Neutrophil (primary cell): ENCODE results near the gene SUGCT.

Experiments
- H3K27ac ChIP-seq: fragments of 200-600 bp; sonication (generic); 2 replicates; pipeline ENCODE4 v1.5.1; 2016; ENCODE audit warnings: mild to moderate bottlenecking, moderate library complexity
- H3K27me3 ChIP-seq: fragments of 200-600 bp; sonication (generic); 2 replicates; pipeline ENCODE4 v1.6.0; 2016; ENCODE audit warnings: mild to moderate bottlenecking
- H3K36me3 ChIP-seq: fragments of 200-600 bp; sonication (generic); 2 replicates; pipeline ENCODE4 v1.5.1; 2017
- H3K4me1 ChIP-seq, 2 experiments: fragments of 200-600 bp in 1 of 2; sonication (generic) in 1 of 2; 1 replicate in 1 of 2; 2 replicates in 1 of 2; pipeline versions ENCODE4 v1.5.1 to v1.6.1; 2013 to 2016; ENCODE audit warnings: low read depth in 1 of 2, low read length in 1 of 2, mild to moderate bottlenecking in 1 of 2, moderate library complexity in 1 of 2; ENCODE audit not compliant: control insufficient read depth in 1 of 2, insufficient read depth in 1 of 2
- H3K4me3 ChIP-seq, 2 experiments: fragments of 200-600 bp in 1 of 2; sonication (generic) in 1 of 2; 1 replicate in 1 of 2; 2 replicates in 1 of 2; pipeline ENCODE4 v1.5.1; 2013 to 2016; ENCODE audit warnings: low read depth in 1 of 2, low read length in 1 of 2, mild to moderate bottlenecking in 1 of 2, moderate library complexity in 1 of 2
- H3K9me3 ChIP-seq: fragments of 200-600 bp; sonication (generic); 2 replicates; pipeline ENCODE4 v1.5.1; 2016
- TF ChIP-seq, protein P1 (sequence below): fragments of 200-600 bp; sonication (generic); IDR thresholded peaks from 2 replicates; pipeline ENCODE4 v1.5.1; 2016; ENCODE audit warnings: antibody characterized with exemption

Gene SUGCT

DNA sequence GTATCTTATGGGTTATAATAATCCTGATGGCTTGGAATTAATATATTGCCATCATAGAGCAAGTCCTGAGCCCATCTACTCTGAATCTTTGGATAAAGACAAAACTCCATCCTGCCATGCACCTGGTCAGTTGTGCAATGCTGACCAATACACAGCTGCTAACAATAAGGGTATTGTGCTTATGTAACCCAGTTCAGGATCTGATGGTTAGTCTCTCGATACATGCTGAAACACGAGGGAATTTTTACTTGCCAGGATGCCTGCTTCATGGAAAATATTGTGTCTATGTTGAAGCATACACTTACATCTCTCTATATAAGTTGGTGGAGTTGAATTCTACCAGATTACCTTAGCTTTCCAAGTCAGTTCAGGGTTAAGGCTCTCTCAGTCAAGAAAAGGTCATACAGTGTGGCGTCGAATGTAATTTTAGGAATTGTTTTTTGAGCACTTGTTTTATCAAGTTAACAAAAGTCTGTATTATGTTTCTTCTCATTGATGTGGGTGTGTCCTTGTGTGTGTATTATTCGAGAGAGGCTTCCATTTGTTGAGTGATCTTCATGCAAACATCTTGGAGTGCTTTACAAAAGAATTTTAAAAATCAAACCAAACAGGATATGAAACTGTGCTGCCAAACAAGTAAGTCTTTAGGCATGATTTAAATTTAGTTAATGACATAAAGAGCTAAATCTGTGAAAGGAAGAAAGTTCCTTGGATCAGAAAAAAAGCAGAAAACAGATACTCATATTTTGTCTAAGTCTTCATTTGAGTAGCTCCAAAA is 449.1 kb downstream of the SUGCT start:
- Histone ChIP-seq H3K4me3 (no peak overlapping the region), H3K36me3 (no peaks in the 10 kb centered on the region), H3K9me3 (no peaks in the 10 kb centered on the region), H3K27ac (no peak overlapping the region), H3K27me3 (no peaks in the 10 kb centered on the region), H3K4me1 (peaks cover 39% of the 10 kb centered on the region in 2 experiments)
- TF ChIP-seq, protein P1, sequence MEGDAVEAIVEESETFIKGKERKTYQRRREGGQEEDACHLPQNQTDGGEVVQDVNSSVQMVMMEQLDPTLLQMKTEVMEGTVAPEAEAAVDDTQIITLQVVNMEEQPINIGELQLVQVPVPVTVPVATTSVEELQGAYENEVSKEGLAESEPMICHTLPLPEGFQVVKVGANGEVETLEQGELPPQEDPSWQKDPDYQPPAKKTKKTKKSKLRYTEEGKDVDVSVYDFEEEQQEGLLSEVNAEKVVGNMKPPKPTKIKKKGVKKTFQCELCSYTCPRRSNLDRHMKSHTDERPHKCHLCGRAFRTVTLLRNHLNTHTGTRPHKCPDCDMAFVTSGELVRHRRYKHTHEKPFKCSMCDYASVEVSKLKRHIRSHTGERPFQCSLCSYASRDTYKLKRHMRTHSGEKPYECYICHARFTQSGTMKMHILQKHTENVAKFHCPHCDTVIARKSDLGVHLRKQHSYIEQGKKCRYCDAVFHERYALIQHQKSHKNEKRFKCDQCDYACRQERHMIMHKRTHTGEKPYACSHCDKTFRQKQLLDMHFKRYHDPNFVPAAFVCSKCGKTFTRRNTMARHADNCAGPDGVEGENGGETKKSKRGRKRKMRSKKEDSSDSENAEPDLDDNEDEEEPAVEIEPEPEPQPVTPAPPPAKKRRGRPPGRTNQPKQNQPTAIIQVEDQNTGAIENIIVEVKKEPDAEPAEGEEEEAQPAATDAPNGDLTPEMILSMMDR: no peak

DNA sequence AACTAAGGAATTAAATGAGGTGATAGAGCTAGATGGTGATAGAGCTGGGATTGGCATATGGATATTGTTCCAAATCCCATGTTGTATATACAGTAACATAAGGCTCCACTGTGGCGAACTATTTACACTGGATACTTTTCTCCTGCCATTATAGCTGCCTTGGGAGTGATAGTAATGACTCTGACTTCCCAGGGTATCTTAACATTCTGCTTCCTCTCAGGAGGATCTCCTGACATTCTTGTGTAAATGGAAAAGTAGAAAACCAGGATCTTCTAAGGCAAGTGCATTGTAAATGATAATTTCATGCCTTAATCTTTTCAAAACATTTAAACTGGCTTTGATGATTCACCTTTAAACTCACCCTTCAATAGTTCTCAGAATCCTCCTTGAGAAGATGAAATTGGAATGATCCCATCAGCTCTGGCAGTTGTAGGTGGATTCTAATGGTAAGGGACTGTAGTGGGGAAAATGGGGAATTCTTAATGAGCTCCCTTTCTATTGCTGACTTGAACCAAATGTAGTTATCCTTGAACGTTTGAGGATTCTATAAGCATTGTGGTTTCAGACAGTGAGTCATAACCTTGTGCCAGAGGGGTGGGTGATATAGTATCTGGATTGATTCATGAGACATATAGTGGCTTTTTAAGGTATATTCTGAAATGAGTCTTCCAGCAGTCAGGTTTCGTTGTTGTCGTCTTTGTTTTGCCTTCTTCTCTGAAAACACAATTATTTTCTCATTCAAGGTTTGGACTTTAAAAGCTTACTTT is 450.0 kb downstream of the SUGCT start:
- Histone ChIP-seq H3K4me3 (no peak overlapping the region), H3K27me3 (no peaks in the 10 kb centered on the region), H3K9me3 (no peaks in the 10 kb centered on the region), H3K36me3 (no peaks in the 10 kb centered on the region), H3K4me1 (peaks cover 39% of the 10 kb centered on the region in 2 experiments), H3K27ac (no peak overlapping the region)
- TF ChIP-seq, protein P1: no peak

DNA sequence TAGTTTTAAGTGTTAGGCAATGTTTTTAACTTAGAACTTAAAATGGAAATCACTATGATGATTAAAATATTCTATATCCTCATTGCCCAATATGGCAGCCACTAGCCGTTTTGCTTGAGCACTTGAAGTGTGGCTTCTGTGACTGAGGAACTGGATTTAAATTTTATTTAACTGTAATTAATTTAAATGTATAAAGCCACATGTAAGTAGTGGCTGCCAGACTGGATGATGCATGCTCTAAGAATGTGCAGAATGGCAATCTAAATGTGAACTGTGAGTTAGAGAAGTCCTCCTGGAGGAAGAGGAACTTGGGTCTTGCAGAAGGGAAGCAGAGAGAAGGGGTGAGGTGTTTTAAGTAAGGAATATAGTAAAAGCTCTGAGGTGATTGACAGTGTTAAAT is 451.4 kb downstream of the SUGCT start:
- TF ChIP-seq, protein P1: no peak
- no peaks in the 10 kb centered on the region for H3K36me3 ChIP-seq
- H3K27ac ChIP-seq: peak overlapping the region; percentile 59
- H3K4me1 ChIP-seq: peaks cover 29 to 32% of the 10 kb centered on the region in 2 experiments
- no peaks in the 10 kb centered on the region for H3K27me3 ChIP-seq
- no peaks in the 10 kb centered on the region for H3K9me3 ChIP-seq
- H3K4me3 ChIP-seq: no peak overlapping the region

DNA sequence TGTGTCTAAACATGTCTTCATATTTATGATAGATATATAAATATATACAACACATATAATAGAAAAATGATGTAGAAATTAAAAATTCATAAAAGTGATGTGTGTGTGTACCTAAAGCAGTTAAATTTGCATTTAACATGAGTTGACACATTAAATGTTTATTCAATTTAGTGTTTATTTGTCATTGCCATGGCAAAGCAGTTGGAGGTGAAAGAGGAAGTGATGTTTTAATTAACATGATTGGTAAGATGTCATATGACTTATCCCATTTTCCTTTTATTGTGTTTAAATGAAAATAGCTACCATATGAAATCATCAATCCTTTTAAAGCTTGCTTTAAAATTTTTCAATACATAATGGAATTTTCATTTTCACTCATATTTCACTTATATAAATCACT is 452.6 kb downstream of the SUGCT start:
- TF ChIP-seq, protein P1: no peak
- H3K27me3 ChIP-seq: no peaks in the 10 kb centered on the region

DNA sequence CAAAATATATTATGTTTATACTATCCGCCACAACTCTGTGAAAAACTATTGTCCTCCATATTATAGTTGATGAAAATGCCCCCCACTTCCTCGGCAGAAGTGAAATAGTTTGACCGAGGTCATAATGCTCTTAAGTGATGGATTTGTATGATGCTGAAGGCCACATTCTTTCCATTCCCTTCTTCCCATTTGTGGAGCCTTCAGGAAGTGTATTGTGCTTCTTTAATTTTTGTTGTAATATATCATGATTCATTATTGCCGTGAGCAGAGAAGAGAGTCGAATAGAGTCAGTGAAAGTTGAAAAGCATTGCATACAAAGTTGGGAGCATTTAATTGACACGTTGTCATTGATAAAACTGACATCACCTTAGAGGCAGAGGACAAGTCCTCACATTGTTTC is 460.3 kb downstream of the SUGCT start:
- H3K27ac ChIP-seq: no peak overlapping the region
- H3K36me3 ChIP-seq: no peaks in the 10 kb centered on the region
- H3K9me3 ChIP-seq: no peaks in the 10 kb centered on the region
- no peak overlapping the region for H3K4me3 ChIP-seq
- H3K4me1 ChIP-seq: peaks cover 28% of the 10 kb centered on the region in 2 experiments
- TF ChIP-seq, protein P1: no peak
- H3K27me3 ChIP-seq: no peaks in the 10 kb centered on the region

More for the DNA sequence above, 452.6 kb downstream of the SUGCT start:
- Histone ChIP-seq H3K4me1 (peaks cover 17 to 22% of the 10 kb centered on the region in 2 experiments), H3K27ac (peak overlapping the region; percentile 59), H3K9me3 (no peaks in the 10 kb centered on the region), H3K36me3 (no peaks in the 10 kb centered on the region), H3K4me3 (no peak overlapping the region)
